ENCODE measurements around the gene MERTK.

DNA sequence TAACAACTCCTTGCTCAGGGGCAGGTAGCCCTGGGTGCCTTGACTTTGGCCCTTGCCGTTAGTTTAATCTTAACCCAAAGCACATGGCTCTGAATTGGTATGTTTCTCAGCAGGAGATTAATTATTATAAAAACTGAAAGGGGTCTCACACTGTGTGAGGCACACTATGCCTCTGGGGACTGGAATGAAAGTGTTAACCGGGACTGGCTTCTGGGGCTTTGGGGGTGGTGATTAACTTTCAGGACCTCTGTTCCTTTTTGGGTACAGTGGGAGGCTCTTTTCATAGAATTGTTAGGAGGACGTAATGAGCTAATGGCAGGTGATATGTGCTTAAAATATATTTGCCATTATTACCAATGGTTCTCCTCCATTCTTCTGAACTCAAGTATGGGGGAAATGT lies 5.1 kb downstream of the MERTK start:
- TF ChIP-seq, protein P1, sequence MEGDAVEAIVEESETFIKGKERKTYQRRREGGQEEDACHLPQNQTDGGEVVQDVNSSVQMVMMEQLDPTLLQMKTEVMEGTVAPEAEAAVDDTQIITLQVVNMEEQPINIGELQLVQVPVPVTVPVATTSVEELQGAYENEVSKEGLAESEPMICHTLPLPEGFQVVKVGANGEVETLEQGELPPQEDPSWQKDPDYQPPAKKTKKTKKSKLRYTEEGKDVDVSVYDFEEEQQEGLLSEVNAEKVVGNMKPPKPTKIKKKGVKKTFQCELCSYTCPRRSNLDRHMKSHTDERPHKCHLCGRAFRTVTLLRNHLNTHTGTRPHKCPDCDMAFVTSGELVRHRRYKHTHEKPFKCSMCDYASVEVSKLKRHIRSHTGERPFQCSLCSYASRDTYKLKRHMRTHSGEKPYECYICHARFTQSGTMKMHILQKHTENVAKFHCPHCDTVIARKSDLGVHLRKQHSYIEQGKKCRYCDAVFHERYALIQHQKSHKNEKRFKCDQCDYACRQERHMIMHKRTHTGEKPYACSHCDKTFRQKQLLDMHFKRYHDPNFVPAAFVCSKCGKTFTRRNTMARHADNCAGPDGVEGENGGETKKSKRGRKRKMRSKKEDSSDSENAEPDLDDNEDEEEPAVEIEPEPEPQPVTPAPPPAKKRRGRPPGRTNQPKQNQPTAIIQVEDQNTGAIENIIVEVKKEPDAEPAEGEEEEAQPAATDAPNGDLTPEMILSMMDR (conservative IDR thresholded peaks at IDR 0.05), result no peak
- TF ChIP-seq ZFX (IDR thresholded peaks at IDR 0.05), result no peak

Measured in C4-2B (cell line).